Heart left ventricle (tissue), 13 donors: ENCODE results near the gene VPS13A.

Experiments
- POLR2A ChIP-seq, 2 donors: fragments of 450-650 bp; IDR thresholded peaks; one replicate each; pipeline ENCODE4 v1.6.1; 2017; ENCODE audit warnings: antibody characterized with exemption in 2 of 2, mild to moderate bottlenecking in 2 of 2, moderate library complexity in 2 of 2
- TF ChIP-seq, protein P1 (sequence below), 12 donors: fragments of 200-600 bp; sonication (generic) in 4 of 12; IDR thresholded peaks; one replicate each; pipeline versions ENCODE4 v1.5.0 to v1.8.0; 2018 to 2022; ENCODE audit warnings: antibody characterized with exemption in 12 of 12, mild to moderate bottlenecking in 5 of 12
- donor health status: ischemic (EF 13 %, LVEDD 7.1; RV severe dilation, severe dysfunction).
- donor health status: DM: no; HTN: yes; CAD: no.
- donor health status: DM: no; HTN: no; CAD: no.
- donor health status: ischemic (EF 25% LVEDD 6.9; RV normal size, moderate dysfunction).
- donor health status: ischemic (EF 25% LVEDD 5.7; RV mildly dilated, moderate dysfunction).
- donor health status: ischemic (EF 35%, LVEDD 5.7; RV mildly dilated, moderate dysfunction).
- donor health status: nonischemic (EF 11% LVEDD 7.7; RV severe dilation, severe dysfunction).
- donor health status: DM: yes; HTN: yes; CAD: no.
- donor health status: PGD.
- donor health status: ischemic (EF 29% LVEDD 5.4; RV normal size, mild dysfunction).
- donor health status: nonischemic (EF 23%, LVEDD 6.1; RV moderate dilation, normal function).

DNA sequence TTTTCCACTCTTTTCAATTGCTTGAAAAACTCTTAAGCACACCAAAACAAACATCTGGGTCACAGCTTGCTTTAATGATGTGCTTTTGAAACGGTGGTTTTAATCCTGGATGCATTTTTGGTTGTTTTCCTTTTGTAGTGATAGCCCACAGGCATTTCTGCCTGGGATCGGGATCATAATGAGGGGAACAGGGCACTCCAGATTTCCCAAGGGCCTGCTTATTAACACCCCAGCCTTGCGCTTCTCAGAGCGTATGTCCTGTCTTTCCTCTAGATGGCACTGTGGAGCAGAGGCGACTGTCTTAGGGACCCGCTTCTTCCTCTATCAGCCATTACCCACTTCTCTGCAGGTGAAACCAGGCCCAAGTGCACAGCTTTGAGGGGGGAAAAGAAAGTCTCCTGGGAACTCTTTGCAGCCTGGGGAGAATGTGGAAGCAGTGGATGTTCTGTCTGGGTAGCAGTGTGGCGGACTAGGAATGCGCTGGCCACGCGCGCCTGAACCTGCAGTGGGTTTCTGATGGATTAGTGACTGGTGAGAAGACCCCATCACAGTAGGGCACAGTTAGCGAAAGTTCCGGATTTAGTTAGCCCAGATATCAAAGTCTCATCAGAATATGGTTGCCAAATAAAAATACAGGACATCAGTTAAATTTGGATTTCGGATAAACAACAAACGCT lies 280.7 kb downstream of the VPS13A start:
- TF ChIP-seq, protein P1, sequence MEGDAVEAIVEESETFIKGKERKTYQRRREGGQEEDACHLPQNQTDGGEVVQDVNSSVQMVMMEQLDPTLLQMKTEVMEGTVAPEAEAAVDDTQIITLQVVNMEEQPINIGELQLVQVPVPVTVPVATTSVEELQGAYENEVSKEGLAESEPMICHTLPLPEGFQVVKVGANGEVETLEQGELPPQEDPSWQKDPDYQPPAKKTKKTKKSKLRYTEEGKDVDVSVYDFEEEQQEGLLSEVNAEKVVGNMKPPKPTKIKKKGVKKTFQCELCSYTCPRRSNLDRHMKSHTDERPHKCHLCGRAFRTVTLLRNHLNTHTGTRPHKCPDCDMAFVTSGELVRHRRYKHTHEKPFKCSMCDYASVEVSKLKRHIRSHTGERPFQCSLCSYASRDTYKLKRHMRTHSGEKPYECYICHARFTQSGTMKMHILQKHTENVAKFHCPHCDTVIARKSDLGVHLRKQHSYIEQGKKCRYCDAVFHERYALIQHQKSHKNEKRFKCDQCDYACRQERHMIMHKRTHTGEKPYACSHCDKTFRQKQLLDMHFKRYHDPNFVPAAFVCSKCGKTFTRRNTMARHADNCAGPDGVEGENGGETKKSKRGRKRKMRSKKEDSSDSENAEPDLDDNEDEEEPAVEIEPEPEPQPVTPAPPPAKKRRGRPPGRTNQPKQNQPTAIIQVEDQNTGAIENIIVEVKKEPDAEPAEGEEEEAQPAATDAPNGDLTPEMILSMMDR (IDR thresholded peaks at IDR 0.05) = peak; percentile 72 to 90 (median 80)
- no peak for TF ChIP-seq POLR2A (IDR thresholded peaks at IDR 0.05)
